Hematopoietic multipotent progenitor cell treated with erythropoietin and hydrocortisone succinate and interleukin-3 and kit ligand, for 8 days (in vitro differentiated cells): Measurements from ENCODE around the gene TAS2R5.
A peak's percentile ranks its signal among the peaks of the same experiment; 100 is the strongest.
"Not testable (repeated sequence)": the region's sequence is repeated elsewhere in the genome, so short reads cannot be mapped to it uniquely, and the experiment has no call there.

Experiments
- DNase-seq: peaks from one replicate; pipeline ENCODE4 v3.0.0-alpha.2; 2015

TAS2R5 gene

GRCh38 chr7:141789917-141790316 lies at the start of gene TAS2R5:
TAS2R5 (plus strand) TSS chr7:141790217; CDS start chr7:141790362, 145 bp downstream.
- no peak for DNase-seq

GRCh38 chr7:141742229-141742628 lies 47.8 kb upstream of the TAS2R5 start:
- DNase-seq, result no peak

- no peak for DNase-seq
These were observed 45.9 kb upstream of the TAS2R5 start for GRCh38 chr7:141744131-141744530.

GRCh38 chr7:141748396-141748795 lies 41.6 kb upstream of the TAS2R5 start:
- no peak for DNase-seq

- DNase-seq, result peak; percentile 25
These were observed 38.1 kb upstream of the TAS2R5 start for GRCh38 chr7:141751904-141752303.

- DNase-seq, result peak; percentile 41
These were observed 37.4 kb upstream of the TAS2R5 start for GRCh38 chr7:141752634-141753033.

GRCh38 chr7:141754939-141755338 lies 35.1 kb upstream of the TAS2R5 start:
- DNase-seq, result peak; percentile 69

- DNase-seq, result no peak
These were observed 26.2 kb upstream of the TAS2R5 start, which contains the start of gene TAS2R3 for GRCh38 chr7:141763797-141764196. TAS2R3 (plus strand) TSS chr7:141764097; CDS start chr7:141764159, 62 bp downstream.

GRCh38 chr7:141770083-141770583 lies 19.9 kb upstream of the TAS2R5 start:
- DNase-seq, result not testable (repeated sequence)

GRCh38 chr7:141776374-141776773 lies 13.6 kb upstream of the TAS2R5 start, which contains the start of gene TAS2R4:
TAS2R4 (plus strand) TSS chr7:141776674; CDS start chr7:141778489, 1,815 bp downstream.
- no peak for DNase-seq

- DNase-seq, result peak; percentile 70
These were observed 4.1 kb upstream of the TAS2R5 start for GRCh38 chr7:141785706-141786552.

- no peak for DNase-seq
These were observed 1.7 kb upstream of the TAS2R5 start for GRCh38 chr7:141788296-141788695.

GRCh38 chr7:141792526-141792925 lies 2.5 kb downstream of the TAS2R5 start:
- no peak for DNase-seq

- no peak for DNase-seq
These were observed 30.1 kb downstream of the TAS2R5 start for GRCh38 chr7:141820067-141820466.

GRCh38 chr7:141822432-141822831 lies 32.4 kb downstream of the TAS2R5 start:
- not testable (repeated sequence) for DNase-seq

GRCh38 chr7:141837683-141838082 lies 47.7 kb downstream of the TAS2R5 start:
- peak; percentile 8 for DNase-seq

- peak; percentile 73 for DNase-seq
These were observed 48.6 kb downstream of the TAS2R5 start for GRCh38 chr7:141838581-141838980.

GRCh38 chr7:141839256-141839655 lies 49.2 kb downstream of the TAS2R5 start:
- DNase-seq, result no peak

GRCh38 chr7:141840708-141841107 lies 50.7 kb downstream of the TAS2R5 start:
- DNase-seq, result no peak
